Panc1 (cell line): ENCODE data around the gene MKRN2. TPM values are rescaled to one million over a fixed set of nuclear protein-coding genes. Genes with fewer than 3 reads are reported as not detected.

ENCODE experiments used
- ATAC-seq: fragments of 200-7000 bp; cut with Tn5 transposase; 2 replicates; pipeline ENCODE4 v1.9.1; 2020; ENCODE audit warnings: mild to moderate bottlenecking, moderate library complexity
- BruUV-seq: library from RNA; stranded (reverse); fragments of 400-500 nt; replicated peaks from 2 replicates; lab custom pipeline; 2021; lab: Mats Ljungman, UMichigan
- CTCF ChIA-PET: fragments of 300-600 bp; sonication (Branson Sonifier 250); formaldehyde crosslinking; loops from one replicate; lab custom pipeline; 2022; ENCODE audit warnings: antibody characterized with exemption; lab: Charles Lee
- POLR2A ChIA-PET: fragments of 300-600 bp; sonication (Branson Sonifier 250); formaldehyde crosslinking; loops from one replicate; lab custom pipeline; 2022; ENCODE audit warnings: antibody characterized with exemption; lab: Charles Lee
- DNase-seq: peaks from one replicate; pipeline ENCODE4 v3.0.0-alpha.2; 2010; ENCODE audit warnings: low read depth, low spot score
- H3K27ac ChIP-seq: 2 replicates; pipeline ENCODE4 v1.5.1; 2011; ENCODE audit warnings: mild to moderate bottlenecking, low read length, inconsistent platforms
- H3K27me3 ChIP-seq: fragments of 200-500 bp; sonication (Bioruptor generic); 2 replicates; pipeline ENCODE4 v1.6.0; 2014; ENCODE audit warnings: low read length, inconsistent platforms; ENCODE audit not compliant: control insufficient read depth, insufficient read depth
- H3K36me3 ChIP-seq: fragments of 200-500 bp; sonication (Bioruptor generic); 2 replicates; pipeline ENCODE4 v1.5.1; 2014; ENCODE audit warnings: inconsistent platforms, mild to moderate bottlenecking, low read length, moderate library complexity; ENCODE audit not compliant: control insufficient read depth, insufficient read depth
- H3K4me1 ChIP-seq: 2 replicates; pipeline ENCODE4 v1.5.1; 2011; ENCODE audit warnings: inconsistent platforms, mild to moderate bottlenecking, low read length, moderate library complexity; ENCODE audit not compliant: control insufficient read depth, insufficient read depth
- H3K4me3 ChIP-seq, 2 experiments: 2 replicates each; pipeline ENCODE4 v1.5.1; 2011 to 2012; ENCODE audit warnings: low read depth in 2 of 2, low read length in 2 of 2, mild to moderate bottlenecking in 2 of 2, inconsistent platforms in 1 of 2, moderate library complexity in 1 of 2
- H3K9me3 ChIP-seq: fragments of 200-500 bp; sonication (Bioruptor generic); 2 replicates; pipeline ENCODE4 v1.5.1; 2014; ENCODE audit warnings: low read depth, mild to moderate bottlenecking, inconsistent platforms, low read length, moderate library complexity; ENCODE audit not compliant: control insufficient read depth, insufficient read depth
- POLR2AphosphoS5 ChIP-seq: IDR thresholded peaks from 2 replicates; pipeline ENCODE4 v1.6.1; 2012; ENCODE audit warnings: mild to moderate bottlenecking, low read depth, low read length, moderate library complexity
- TCF7L2 ChIP-seq: IDR thresholded peaks from 2 replicates; pipeline ENCODE4 v1.6.1; 2011; ENCODE audit warnings: mild to moderate bottlenecking, low read depth, low read length, inconsistent platforms
- in situ Hi-C: cut with HindIII; loops from 2 replicates; pipeline ENCODE4 v1.10.0; 2016; ENCODE audit warnings: low sequenced_read_pairs, low pct_unique_long_range_greater_than_20kb
- intact Hi-C: fragments of 100-400 bp; cut with micrococcal nuclease; formaldehyde crosslinking; loops from one replicate; pipeline ENCODE4 v1.10.0; 2022; ENCODE audit not compliant: unreplicated experiment
- total RNA-seq: library from RNA; stranded (reverse); gene quantifications from one replicate; pipeline ENCODE4 v1.2.1, GENCODE V29; 2021; ENCODE audit not compliant: unreplicated experiment
- TF ChIP-seq, protein P1 (sequence below), 2 experiments: IDR thresholded peaks; 2 replicates each; pipeline ENCODE4 v1.6.1; 2011 to 2012; ENCODE audit warnings: low read depth in 2 of 2, control low read depth in 1 of 2, low read length in 1 of 2, mild to moderate bottlenecking in 1 of 2, moderate library complexity in 1 of 2; ENCODE audit not compliant: insufficient read depth in 1 of 2
- TF ChIP-seq, protein P2 (sequence below): fragments of 450-650 bp; IDR thresholded peaks from 2 replicates; pipeline ENCODE4 v1.5.1; 2017; ENCODE audit warnings: mild to moderate bottlenecking

MKRN2 gene
- total RNA-seq, 1 experiment from 2014 or later: 19.4 TPM

DNA sequence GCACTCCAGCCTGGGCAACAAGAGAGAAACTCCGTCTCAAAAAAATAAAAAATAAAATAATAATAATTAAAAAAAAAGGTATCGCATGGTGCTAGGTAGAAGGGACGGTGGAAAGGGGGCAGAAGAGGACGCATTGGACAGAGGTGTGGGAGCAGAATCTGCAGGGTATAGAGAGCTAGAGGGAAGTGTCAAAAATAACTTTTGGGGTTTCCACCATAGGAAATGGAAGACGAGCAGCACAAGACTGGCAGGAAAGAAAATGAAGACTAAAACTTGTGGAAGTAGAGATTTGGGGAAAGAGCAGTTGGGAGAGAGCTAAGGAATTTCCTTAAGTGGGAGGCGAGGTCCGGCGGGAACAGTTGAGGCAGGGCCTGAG is 585 bp upstream of the MKRN2 start:
- CTCF ChIA-PET: no interaction called here
- DNase-seq (no peak), ATAC-seq (peak; percentile 39)
- peak overlapping the region; percentile 81 for H3K27ac ChIP-seq
- intact Hi-C loops: no loop called here
- H3K27me3 ChIP-seq: no peaks in the 10 kb centered on the region
- H3K36me3 ChIP-seq: peaks cover 3% of the 10 kb centered on the region; the same call in 1 of the 2 replicates
- TF ChIP-seq POLR2AphosphoS5 (no peak), TCF7L2 (no peak)
- TF ChIP-seq, protein P1, sequence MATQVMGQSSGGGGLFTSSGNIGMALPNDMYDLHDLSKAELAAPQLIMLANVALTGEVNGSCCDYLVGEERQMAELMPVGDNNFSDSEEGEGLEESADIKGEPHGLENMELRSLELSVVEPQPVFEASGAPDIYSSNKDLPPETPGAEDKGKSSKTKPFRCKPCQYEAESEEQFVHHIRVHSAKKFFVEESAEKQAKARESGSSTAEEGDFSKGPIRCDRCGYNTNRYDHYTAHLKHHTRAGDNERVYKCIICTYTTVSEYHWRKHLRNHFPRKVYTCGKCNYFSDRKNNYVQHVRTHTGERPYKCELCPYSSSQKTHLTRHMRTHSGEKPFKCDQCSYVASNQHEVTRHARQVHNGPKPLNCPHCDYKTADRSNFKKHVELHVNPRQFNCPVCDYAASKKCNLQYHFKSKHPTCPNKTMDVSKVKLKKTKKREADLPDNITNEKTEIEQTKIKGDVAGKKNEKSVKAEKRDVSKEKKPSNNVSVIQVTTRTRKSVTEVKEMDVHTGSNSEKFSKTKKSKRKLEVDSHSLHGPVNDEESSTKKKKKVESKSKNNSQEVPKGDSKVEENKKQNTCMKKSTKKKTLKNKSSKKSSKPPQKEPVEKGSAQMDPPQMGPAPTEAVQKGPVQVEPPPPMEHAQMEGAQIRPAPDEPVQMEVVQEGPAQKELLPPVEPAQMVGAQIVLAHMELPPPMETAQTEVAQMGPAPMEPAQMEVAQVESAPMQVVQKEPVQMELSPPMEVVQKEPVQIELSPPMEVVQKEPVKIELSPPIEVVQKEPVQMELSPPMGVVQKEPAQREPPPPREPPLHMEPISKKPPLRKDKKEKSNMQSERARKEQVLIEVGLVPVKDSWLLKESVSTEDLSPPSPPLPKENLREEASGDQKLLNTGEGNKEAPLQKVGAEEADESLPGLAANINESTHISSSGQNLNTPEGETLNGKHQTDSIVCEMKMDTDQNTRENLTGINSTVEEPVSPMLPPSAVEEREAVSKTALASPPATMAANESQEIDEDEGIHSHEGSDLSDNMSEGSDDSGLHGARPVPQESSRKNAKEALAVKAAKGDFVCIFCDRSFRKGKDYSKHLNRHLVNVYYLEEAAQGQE (IDR thresholded peaks at IDR 0.05; ENCODE audit: insufficient read depth in 1 of 2, low read depth in 2 of 2, low read length in 1 of 2): no peak
- TF ChIP-seq, protein P2, sequence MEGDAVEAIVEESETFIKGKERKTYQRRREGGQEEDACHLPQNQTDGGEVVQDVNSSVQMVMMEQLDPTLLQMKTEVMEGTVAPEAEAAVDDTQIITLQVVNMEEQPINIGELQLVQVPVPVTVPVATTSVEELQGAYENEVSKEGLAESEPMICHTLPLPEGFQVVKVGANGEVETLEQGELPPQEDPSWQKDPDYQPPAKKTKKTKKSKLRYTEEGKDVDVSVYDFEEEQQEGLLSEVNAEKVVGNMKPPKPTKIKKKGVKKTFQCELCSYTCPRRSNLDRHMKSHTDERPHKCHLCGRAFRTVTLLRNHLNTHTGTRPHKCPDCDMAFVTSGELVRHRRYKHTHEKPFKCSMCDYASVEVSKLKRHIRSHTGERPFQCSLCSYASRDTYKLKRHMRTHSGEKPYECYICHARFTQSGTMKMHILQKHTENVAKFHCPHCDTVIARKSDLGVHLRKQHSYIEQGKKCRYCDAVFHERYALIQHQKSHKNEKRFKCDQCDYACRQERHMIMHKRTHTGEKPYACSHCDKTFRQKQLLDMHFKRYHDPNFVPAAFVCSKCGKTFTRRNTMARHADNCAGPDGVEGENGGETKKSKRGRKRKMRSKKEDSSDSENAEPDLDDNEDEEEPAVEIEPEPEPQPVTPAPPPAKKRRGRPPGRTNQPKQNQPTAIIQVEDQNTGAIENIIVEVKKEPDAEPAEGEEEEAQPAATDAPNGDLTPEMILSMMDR: no peak
- BruUV-seq: no TSS peak
- no peaks in the 10 kb centered on the region for H3K9me3 ChIP-seq
- POLR2A ChIA-PET: no interaction called here
- peak overlapping the region; percentile 88 to 89 for H3K4me3 ChIP-seq
- in situ Hi-C loops: no loop called here
- peaks cover 28% of the 10 kb centered on the region for H3K4me1 ChIP-seq

DNA sequence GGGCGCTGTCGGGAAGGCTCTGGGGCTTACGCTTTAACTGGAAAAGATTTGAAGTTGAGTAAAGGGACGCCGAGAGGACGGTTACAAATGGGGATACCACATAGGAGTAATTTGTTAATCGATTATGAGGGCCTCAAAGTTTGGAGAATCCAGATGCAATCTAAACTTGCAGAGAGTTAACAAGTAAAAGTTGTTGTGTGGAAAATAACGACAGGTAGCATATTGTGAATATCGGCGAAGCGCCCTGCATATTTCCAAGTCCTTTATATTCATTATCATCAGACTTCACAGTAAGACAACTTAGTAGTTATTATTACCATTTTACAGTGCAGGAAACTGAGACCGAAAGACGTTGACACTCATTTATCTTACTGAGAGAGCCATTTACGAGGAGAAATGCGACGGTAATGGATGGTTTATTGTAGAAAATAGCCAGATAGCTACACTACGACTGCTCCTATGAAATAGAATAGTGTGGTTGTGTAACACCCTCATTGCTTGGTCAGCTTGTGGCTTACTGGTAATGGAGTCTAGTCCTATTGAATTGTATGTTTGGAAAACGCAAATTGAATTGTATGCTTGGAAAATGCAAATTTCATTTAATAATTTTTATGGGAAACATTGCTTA is 700 bp downstream of the MKRN2 start:
- no peak for DNase-seq
- CTCF ChIA-PET: no interaction called here
- TF ChIP-seq, protein P1 (IDR thresholded peaks at IDR 0.05; ENCODE audit: insufficient read depth in 1 of 2, low read depth in 2 of 2, low read length in 1 of 2): no peak

More for the DNA sequence above, 700 bp downstream of the MKRN2 start:
- no TSS peak for BruUV-seq
- no peak for ATAC-seq
- in situ Hi-C loops: no loop called here
- H3K27ac ChIP-seq: peak overlapping the region; percentile 82
- H3K27me3 ChIP-seq: no peaks in the 10 kb centered on the region
- POLR2A ChIA-PET: no interaction called here
- H3K36me3 ChIP-seq: peaks cover 3% of the 10 kb centered on the region; the same call in 1 of the 2 replicates
- intact Hi-C loops: no loop called here
- H3K9me3 ChIP-seq: no peaks in the 10 kb centered on the region
- H3K4me1 ChIP-seq: peaks cover 37% of the 10 kb centered on the region
- H3K4me3 ChIP-seq: peak overlapping the region; percentile 88 to 89
